HG03442 (cell line): ENCODE data around the gene EPHA6.
"Not testable (repeated sequence)": the region's sequence is repeated elsewhere in the genome, so short reads cannot be mapped to it uniquely, and the experiment has no call there.

ENCODE experiments used
- ATAC-seq: cut with Tn5 transposase; IDR thresholded peaks from one replicate; pipeline ENCODE4 v1.9.1; 2021; ENCODE audit warnings: mild to moderate bottlenecking, moderate library complexity; ENCODE audit not compliant: unreplicated experiment

EPHA6 gene

GRCh38 chr3:97575742-97576141, 761.3 kb downstream of the EPHA6 start:
- no peak for ATAC-seq

- no peak for ATAC-seq
Measured at GRCh38 chr3:97576221-97576620, 761.8 kb downstream of the EPHA6 start.

GRCh38 chr3:97579365-97579764, 765.0 kb downstream of the EPHA6 start:
- ATAC-seq, result no peak

DNA sequence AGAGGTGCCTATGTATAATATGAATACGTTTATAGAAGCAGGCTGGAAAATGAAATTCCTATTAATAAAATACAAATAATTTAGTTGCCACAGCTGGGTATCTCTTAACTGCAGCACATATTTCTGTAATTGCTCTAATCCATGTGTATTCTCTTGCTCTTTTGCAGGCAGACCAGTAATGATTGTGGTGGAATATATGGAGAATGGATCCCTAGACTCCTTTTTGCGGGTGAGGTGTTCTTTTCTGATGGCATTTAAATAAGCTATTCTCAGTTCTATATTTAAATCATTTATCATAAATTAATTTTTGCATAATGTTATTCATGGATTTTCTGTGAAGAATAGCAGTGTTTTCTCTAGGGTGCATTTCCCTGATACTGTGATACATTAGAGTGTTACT, 796.2 kb downstream of the EPHA6 start:
- ATAC-seq, result no peak

DNA sequence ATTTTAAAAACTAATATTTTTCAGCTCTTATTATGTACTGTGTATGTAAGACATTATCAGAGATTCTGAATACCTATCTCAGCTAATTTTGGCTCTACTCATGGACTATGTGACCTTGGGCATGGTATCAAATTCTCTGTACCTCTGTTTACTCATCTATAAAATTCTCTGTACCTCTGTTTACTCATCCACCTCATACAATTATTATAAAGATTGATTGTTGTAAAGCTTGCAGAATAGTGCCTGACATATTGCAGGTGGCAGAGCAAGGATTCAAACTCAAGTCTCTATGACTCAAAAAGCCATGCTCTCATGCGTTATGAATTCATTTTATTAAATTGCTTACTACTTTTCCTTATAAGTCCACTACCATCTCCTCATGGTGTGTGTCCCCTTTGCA, 798.2 kb downstream of the EPHA6 start:
- ATAC-seq, result no peak

GRCh38 chr3:97613139-97613538, 798.7 kb downstream of the EPHA6 start:
- ATAC-seq, result no peak

GRCh38 chr3:97620514-97620913, 806.1 kb downstream of the EPHA6 start:
- ATAC-seq, result not testable (repeated sequence)

DNA sequence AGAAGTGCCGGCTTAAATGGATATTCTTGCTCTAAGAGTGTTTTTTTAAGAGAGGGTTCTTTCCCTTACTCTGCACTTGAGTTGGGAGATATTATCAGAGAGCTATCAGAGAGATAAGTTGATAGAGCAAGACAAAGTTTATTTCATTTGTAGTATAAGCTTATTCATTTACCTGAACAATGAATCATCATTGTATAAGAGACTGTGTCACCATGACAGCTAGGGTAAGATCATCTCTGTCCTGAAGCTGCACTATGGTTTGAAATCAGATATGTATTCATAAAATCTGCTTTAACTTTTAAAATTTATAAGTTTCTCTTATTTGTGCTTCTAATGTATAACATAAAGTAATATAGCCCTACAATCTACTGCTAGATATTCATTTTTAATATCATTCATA, 822.1 kb downstream of the EPHA6 start:
- no peak for ATAC-seq

DNA sequence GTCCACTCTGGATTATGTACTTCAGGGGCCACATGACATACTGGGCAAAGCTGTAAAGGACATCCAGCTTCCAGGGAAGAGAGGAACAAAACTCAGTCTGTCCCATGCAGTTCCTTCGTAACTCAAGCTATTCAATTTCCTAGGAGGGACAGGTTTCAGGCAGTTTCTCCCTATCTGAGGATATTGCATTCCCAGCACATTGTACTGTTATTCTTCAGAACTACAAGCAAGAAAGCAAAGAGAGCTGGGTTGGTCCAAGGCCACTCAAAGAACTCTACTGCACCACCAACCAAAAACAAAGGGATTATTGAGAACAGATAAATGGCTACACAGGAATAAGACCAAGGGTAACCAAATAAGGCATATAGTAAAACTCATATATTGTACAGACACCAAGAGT, 832.5 kb downstream of the EPHA6 start:
- ATAC-seq, result no peak

GRCh38 chr3:97647441-97647982, 833.1 kb downstream of the EPHA6 start:
- no peak for ATAC-seq

DNA sequence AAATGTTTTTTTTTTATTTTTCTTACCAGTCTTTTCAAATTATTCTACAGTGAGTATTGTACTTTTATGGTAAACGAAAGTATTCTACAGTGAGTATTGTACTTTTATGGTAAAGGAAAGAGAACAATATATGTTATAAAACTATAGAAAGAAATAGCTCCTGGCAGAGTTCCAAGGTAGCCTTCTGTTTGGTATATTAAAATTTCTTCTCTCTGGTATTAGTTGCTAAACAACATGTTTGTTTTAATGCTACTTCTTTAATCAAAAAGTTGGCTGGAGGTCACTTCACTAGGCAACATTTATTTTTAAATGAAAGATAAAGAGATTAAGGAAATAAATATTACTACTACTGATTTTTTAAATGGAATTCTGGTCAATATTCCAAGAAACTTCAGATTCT, 841.6 kb downstream of the EPHA6 start:
- ATAC-seq, result no peak

DNA sequence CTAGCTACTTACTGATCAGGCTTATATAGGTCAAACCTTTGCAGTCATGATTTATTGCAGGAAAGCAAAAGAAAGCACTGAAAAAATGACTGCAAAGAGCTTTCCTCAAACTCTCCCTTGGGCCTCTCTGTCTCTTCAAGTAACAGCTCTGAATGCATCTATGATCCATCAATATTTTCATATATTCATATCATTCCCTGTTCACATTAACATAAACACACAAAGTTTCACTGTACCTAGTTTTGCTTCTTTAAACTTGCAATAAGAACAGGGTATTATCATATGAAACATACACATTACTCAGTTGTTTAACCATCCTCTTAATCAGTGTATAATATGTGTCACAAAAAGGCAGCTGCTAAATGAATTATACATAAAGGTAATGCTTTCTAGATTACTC, 842.2 kb downstream of the EPHA6 start:
- no peak for ATAC-seq

GRCh38 chr3:97658668-97659285, 844.4 kb downstream of the EPHA6 start:
- no peak for ATAC-seq

DNA sequence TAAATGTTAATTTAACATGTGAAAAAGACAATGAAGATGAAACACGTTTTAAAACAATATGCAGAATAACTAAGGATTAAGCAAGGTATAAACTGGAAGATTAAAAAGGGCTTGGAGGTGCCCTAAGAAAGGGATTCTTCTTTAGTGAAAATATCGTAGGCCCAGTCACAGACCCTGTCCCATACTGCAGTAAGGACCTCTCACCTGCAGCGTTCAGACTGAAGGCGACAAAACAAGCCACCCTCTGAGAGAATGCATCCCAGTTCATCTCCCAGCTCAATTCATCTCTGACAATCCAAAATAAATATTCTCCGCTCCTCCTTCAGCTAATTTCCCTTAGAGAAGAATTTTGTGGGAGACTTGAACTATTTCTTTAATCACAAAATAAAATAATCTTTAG, 847.9 kb downstream of the EPHA6 start:
- ATAC-seq, result no peak

- no peak for ATAC-seq
Measured at GRCh38 chr3:97662762-97663161, 848.4 kb downstream of the EPHA6 start.

- no peak for ATAC-seq
Measured at GRCh38 chr3:97665896-97666295, 851.5 kb downstream of the EPHA6 start.

- no peak for ATAC-seq
Measured at GRCh38 chr3:97670952-97671351, 856.6 kb downstream of the EPHA6 start.

DNA sequence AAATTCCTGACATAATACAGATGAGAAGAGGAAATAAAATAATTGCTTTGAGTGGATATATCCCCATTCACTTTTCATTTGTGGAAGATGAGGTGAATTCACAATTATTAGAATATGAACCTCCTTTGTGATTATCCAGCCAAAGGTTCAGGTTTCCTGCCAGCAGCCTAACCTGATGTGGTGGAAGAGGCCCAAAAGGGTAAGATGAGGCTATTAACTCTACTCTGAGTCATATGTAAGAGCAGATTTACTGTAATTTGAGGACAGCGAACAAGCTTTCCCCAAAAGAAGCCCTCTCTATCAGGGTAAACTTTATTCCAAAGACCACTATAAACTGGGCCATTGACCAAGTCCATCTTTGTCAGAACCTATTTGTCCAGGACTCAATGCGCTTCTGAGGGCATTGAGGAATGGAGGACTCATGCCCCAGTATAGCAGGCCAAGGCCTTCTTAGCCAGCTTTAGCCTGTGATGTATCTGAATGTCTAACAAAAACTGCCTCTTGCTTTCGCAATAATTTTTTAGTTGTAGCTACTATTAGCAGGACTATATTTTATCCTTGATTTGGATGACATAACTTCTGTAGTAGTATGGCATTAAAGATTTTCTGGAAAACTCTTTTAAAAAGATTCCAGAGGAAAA, 859.1 kb downstream of the EPHA6 start:
- no peak for ATAC-seq

GRCh38 chr3:97674461-97674860, 860.1 kb downstream of the EPHA6 start:
- no peak for ATAC-seq

GRCh38 chr3:97680210-97680609, 865.8 kb downstream of the EPHA6 start:
- ATAC-seq, result no peak

DNA sequence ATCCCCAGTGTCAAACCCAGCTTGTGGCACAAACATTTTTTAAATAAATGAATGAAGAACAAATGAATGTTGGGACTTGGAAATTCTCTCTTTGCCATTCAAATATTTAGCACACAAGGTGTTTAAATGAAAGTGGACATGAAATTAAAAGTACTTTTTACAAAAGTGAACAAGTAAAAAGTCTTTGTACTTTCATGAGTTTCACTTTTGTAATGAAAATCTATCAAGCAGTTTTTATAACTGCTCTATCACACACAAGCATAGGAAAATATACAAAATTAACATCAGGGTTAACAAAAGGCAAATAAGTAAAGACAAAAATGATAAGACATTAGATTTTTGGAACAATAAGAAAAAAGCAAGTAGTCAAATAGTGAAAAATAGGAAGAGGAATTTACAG, 866.3 kb downstream of the EPHA6 start:
- no peak for ATAC-seq

DNA sequence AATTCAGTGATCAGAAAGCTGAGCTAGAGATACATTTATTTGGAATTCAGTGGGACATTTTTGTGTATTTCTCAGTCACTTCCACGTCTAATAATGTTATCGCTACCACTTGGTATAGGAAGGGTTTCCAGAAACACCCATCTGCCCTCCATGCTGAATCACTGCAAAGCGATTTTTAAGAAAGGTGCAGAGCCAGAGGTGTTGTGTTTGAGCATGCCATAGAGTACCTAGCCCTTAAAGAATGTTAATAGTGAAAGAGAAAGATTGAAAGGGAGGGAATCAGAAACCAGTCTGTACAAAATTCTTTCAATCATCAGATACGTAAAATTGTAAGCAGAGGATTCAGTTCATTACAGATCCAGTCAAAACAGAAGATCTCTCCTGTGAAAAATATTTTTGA, 870.1 kb downstream of the EPHA6 start:
- no peak for ATAC-seq

GRCh38 chr3:97686258-97686657, 871.9 kb downstream of the EPHA6 start:
- no peak for ATAC-seq
